T-helper 22 cell (primary cell): ENCODE data around the gene LPP.

ENCODE experiments used
- DNase-seq: peaks from one replicate; pipeline ENCODE4 v3.0.0-alpha.2; 2020; ENCODE audit warnings: low read depth

The LPP gene

DNA sequence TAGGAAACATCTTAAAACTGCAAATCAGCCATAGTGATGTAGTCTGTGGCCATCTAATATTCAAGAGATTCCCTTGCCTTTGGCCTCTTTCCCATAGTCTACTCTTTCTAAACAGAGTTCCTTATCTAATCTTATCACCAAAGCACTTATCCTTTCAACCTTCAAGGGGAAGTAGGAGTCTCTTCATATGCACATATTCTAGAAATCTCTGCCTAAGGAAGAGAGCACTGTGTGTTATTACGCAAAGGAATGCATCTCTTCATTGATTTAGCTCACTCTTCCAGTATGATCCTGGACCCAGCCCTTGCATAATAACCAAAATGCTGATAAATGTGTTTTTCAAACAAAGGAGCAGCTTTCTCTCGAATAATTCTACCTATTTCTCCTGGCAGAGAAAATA lies 764.1 kb downstream of the LPP start:
- DNase-seq = no peak

DNA sequence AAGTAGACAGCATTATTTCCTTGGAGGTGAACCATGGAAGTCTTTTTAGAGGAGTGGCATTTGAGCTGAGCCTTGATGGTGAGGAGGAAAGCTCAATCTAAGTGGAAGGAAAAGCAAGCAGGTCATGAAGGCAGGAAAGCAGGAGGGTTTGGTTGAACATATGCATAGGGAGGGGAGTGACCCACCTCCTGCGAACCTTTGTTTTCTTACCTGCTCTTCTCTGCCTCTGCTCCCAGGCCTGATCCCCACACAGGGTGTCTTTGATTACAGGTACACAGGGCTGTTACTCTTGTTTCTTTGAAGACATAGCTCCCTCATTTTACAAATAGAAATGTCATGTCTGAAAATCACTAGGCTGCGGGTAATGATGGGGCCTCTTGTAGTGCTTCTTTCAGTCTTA lies 769.7 kb downstream of the LPP start:
- DNase-seq = no peak

DNA sequence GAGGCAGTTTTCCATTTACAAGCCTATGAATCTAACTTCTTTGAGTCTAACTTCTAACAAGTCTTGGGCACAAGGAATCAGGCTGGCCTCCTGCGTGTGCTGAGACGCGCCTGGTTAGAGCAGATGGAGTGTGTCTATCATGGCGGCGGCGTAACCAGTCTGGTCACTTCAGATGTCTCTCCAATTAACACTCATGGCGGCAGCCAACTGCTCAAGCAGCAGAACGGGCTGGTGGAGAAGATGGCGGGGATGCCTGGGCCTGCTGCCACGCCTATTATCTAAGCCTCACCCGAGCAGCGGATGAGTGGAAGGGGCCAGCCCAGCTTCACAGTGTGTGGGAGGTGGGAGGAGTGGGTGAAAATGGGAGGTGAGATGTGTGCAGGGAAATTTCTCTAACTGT lies 771.4 kb downstream of the LPP start:
- no peak for DNase-seq

DNA sequence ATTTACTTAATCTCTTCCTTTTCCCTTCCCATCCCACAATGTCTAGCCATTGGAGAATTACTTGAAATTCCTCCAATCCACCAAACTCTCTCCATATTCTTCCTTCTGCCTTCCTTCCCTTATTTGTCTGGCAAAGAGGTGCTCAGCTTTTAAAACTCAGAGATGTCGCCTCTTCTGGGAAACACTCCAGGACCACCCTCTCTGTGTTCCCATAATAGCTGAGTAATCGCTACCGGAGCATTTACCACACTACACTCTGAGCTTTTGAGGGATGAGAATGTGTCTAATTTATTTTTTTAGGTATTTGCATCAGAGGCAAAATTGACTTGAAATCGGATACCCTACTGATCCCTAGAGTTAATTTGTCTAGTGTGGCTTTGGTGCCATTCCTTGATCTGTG lies 772.2 kb downstream of the LPP start:
- no peak for DNase-seq

DNA sequence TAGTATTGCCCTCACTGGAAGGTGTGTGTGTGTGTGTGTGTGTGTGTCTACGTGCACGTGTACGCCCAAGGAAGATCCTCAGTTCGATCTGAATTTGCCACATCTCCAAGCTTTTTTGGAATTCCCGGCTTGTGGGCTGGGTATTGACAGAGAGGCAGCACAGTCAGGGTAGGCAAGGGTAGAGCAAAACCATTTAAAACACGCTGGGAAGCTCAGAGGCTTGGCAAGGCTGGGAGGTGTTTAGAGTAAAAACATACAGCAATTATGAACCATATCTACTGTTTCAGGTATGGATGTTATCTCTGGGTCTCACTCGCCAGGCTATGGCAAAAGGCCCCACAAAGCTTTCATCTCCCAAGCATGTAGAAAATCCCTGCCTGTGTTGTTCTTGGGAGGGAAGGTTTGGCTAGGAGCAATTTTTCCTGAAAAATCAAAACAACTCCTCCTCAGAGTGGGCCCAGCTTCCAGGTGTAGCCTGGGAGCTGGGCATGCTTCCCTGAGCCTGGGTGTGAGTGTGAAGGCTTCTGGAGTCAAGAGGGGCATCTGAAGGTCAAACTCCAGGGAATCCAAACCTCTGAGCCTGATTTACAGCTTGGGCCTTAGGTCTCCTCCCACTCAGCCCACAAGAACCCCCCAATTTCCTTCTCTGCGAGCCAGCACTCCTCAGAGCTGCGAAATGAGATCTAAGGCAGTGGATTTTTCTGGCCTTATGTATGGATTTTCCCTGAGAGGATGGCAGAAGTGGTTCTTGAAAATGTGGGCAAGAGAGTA lies 773.0 kb downstream of the LPP start:
- no peak for DNase-seq

DNA sequence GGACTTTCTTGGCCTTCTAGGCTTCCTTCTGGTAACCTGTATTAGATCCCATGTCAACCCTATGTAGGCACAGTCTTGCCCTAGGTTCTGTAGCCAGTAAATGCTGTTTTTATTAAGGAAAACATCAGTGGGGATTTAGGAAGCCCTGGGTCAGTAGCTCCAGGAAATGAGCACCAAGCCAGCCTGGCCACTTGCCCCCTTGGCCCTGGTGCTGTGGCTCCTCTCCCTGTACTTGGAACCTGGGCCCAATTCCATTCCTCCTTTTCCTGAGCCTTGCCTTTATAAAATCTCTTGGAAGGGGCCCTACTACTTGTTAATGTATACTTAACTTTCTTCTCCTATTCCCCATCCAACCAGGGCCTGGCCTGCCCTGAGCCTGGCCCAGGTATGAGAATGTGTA lies 774.0 kb downstream of the LPP start:
- DNase-seq = no peak

DNA sequence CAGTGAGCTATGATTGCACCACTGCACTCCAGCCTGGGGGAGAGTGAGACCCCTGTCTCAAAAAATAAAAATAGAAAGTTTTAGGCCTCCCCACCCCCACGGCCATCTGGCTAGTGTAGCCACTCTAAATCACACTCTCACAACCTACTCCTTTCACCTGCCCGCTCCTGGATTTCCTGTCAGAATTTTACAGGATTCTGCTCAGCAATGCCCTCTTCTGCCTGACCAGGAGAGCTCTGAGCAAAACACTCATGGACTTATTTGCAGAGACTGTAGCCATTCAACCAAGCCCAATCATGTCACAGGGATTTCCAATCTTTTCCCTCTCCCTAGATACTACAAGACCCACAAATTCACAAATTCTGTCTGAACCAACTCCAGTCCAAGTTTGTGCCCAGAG lies 775.2 kb downstream of the LPP start:
- no peak for DNase-seq

DNA sequence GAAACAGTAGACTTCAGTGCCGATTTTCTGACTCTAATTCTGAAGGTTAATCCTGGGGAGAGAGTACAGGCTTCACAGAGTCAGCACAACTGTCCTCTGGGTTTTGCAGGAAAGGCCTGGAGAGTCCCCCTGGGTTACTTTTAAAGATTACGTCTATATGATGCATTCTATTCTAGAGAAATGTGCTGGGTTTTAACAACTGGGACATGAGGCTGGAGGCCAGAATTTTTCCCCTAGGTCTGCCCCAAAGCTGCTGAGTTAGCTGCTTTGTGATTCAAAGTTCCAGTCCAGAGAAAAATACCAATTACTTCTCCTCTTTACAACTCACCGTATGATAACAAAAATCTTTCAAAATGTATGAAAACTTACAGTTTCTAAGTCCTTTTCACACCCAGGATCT lies 777.1 kb downstream of the LPP start:
- no peak for DNase-seq

DNA sequence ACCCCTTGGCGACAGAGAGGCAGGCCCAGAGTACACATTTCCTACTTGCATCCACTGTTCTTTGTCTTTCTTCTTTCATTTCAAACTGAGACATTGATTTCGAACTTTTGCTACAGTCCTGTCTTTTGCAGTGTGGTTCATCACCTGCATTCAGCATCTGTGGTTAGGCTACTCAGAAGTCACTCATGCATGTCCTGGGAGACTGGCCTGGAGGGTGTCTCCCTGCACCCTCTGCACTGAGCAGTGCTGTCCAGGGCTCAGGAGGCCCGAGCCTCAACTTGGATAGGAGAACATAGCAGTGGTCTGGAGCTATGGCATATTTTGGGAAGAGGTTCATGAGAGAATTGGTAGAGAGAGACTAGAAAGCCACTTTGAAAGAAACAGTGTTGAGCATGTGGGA lies 777.6 kb downstream of the LPP start:
- no peak for DNase-seq

DNA sequence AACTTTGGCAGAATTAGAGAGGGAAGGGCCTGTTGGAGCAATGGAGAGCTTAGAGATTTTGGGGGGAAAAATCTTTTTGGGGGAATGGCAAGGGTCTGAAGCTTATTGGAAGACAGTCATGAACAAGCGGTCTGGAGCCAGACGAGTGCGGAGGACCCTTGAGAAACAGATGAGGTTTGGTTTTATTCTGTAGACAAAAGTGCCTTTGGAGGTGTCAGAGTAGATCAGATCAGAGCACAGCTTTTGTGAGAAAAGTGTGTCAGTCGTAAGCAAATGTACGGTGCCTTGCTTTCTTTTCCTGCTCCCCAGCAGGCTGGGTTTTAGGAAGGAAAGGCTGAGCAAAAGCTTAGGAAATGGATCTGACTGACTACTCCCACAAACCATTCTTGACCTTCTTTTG lies 781.0 kb downstream of the LPP start:
- no peak for DNase-seq

DNA sequence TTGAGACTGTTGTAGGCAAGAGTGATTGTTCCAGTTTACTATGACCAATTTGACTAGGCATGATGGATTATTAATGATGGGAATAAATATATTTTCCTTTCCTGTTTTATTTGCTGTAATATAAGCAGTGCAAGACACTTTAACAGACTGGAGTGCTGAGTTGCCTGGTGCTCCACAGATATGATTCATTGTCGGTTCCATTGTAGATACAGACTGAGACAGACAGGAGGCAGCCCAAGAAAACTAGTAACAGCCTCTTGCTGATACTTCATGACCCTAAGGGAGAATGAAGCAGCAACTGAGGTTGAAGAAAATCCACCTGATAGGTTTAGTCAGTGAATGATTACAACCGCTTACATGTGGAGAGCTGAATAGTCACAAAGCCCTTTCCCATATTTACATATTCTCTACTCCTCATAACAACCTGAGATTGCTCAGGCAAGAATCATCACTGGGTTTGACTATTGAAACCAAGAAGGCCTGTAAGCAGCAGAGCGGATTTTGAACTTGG lies 782.7 kb downstream of the LPP start:
- no peak for DNase-seq

DNA sequence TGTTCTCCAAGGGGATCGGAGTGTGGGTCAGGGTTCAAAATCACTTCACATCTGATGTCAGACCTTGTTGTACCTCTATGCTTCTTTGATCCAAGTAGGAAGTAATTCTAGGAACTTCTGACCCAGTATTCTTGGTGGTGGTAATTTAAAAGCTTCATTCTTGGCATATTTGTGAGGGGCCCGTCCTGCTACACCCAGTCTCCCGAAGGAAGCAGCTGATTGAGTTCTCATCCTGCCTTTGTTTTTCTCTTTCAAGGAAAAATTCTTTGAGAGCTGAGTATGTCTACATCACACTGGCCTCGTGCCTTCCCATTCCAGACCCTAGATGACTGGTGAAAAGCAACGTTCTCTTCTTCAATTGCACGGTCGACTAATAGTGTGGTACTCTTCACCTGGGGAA lies 783.4 kb downstream of the LPP start:
- DNase-seq = no peak

DNA sequence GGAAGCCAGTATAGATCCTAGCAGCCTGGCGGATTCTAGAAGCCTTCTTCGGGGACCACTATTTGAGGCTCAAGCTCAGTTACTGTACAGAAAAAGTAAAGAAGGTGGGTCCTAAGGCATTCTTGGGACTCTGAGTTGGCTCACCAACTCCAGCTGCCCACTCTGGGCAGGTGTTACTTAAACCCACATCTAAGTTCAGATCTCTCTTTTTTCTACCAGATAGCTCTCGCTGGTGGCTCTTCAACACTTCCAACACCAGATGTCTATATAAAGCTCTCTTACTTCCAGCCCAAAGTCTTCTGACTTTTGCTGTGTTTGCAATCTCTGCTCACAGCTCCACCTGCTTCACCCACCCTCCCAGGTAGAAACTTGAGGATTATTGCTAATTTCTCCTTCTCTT lies 785.0 kb downstream of the LPP start:
- no peak for DNase-seq

DNA sequence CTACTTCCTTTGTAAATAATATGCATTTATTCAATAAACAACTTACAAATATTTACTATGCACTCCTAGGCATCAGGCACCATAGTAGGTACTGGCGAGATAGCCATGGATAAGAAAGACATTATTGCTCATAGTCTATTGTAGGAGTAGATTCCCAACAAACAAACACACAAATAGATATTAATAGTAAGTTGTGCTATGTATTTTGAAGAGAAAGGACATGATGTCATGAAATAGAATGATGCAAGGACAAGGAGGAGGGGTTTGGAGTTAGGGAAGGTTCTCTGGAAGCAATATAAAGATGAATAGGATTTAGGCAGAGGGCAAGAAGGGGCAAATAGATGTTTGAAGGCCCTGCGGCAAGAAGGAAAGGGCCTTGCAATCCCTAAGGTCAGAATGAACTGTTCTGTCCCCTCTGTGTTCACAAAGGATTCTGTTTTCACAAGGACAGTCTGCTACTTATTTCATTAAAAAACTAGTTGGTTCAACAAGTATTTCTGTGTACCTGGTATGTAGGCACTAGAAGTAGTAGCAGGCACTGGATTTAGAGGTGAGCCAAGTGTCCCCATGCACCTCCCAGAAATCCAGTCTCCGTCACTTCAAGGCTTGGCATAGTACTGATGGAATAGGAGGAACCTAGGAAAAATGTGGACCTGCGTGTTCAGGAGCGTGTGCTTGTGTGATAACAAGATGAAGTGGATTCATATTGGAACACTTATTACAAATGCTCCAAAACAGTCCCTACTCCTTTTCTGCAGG lies 786.0 kb downstream of the LPP start:
- DNase-seq = no peak
